HCT116 (cell line): ENCODE data around the gene WDR27. TPM values are rescaled to one million over a fixed set of nuclear protein-coding genes. Genes with fewer than 3 reads are reported as not detected.

ENCODE experiments used
- ATAC-seq: fragments of 200-7000 bp; cut with Tn5 transposase; 2 replicates; pipeline ENCODE4 v1.9.1; 2020; ENCODE audit warnings: mild to moderate bottlenecking, moderate library complexity
- BruUV-seq: library from RNA; stranded (reverse); fragments of 400-500 nt; replicated peaks from 2 replicates; lab custom pipeline; 2021; lab: Mats Ljungman, UMichigan
- CTCF ChIA-PET: fragments of 300-600 bp; sonication (Branson Sonifier 250); formaldehyde crosslinking; loops from one replicate; lab custom pipeline; 2021; ENCODE audit warnings: antibody characterized with exemption; lab: Charles Lee
- POLR2A ChIA-PET: fragments of 300-600, 350-600 bp; sonication (Branson Sonifier 250); formaldehyde crosslinking; loops from one replicate; lab custom pipeline; 2021; ENCODE audit warnings: antibody characterized with exemption; lab: Charles Lee
- RAD21 ChIA-PET, 2 experiments: fragments of 300-600 bp; sonication (Branson Sonifier 250); formaldehyde crosslinking; loops; one replicate each; lab custom pipeline; 2023; ENCODE audit warnings: low total read pairs in 2 of 2; ENCODE audit not compliant: uncharacterized antibody in 2 of 2, unreplicated experiment in 2 of 2, low non-redundant PET in 1 of 2; lab: Charles Lee
- DNase-seq: peaks from one replicate; pipeline ENCODE4 v3.0.0-alpha.2; 2010; ENCODE audit warnings: low read depth, low spot score
- H2AFZ ChIP-seq: fragments of 200-600 bp; shearing (Covaris generic), sonication (generic); 2 replicates; pipeline ENCODE4 v1.6.1; 2017; ENCODE audit warnings: low read depth, mixed run types, mixed read lengths, antibody characterized with exemption, low read length; ENCODE audit not compliant: poor library complexity, severe bottlenecking
- H3K27ac ChIP-seq: 2 replicates; pipeline ENCODE4 v1.5.1; 2012; ENCODE audit warnings: low read depth, low read length
- H3K27me3 ChIP-seq: fragments of 200-600 bp; sonication (generic); 2 replicates; pipeline ENCODE4 v1.6.1; 2016; ENCODE audit warnings: mixed run types, low read length, mixed read lengths; ENCODE audit not compliant: insufficient read depth
- H3K36me3 ChIP-seq, 2 experiments: fragments of 200-500 bp in 1 of 2; fragments of 200-600 bp in 1 of 2; sonication (Bioruptor generic) in 1 of 2; sonication (generic) in 1 of 2; 2 replicates each; pipeline versions ENCODE4 v1.5.1 to v1.6.1; 2014 to 2016; ENCODE audit warnings: low read length in 2 of 2, inconsistent platforms in 1 of 2, mixed read lengths in 1 of 2, mixed run types in 1 of 2; ENCODE audit not compliant: insufficient read depth in 2 of 2, control insufficient read depth in 1 of 2
- H3K4me1 ChIP-seq, 2 experiments: fragments of 200-600 bp in 1 of 2; sonication (generic) in 1 of 2; 2 replicates each; pipeline versions ENCODE4 v1.5.1 to v1.6.1; 2012 to 2017; ENCODE audit warnings: low read length in 2 of 2, inconsistent platforms in 1 of 2, mild to moderate bottlenecking in 1 of 2, mixed read lengths in 1 of 2, mixed run types in 1 of 2, moderate library complexity in 1 of 2; ENCODE audit not compliant: insufficient read depth in 2 of 2, control insufficient read depth in 1 of 2
- H3K4me2 ChIP-seq: fragments of 200-600 bp; sonication (generic); 2 replicates; pipeline ENCODE4 v1.6.1; 2017; ENCODE audit warnings: mixed run types, low read length, mixed read lengths
- H3K4me3 ChIP-seq, 2 experiments: fragments of 200-600 bp in 1 of 2; sonication (generic) in 1 of 2; replicated peaks in 1 of 2; 2 replicates each; pipeline ENCODE4 v1.5.1; 2011 to 2016; ENCODE audit warnings: low read length in 2 of 2, control low read depth in 1 of 2, low read depth in 1 of 2, mild to moderate bottlenecking in 1 of 2, mixed read lengths in 1 of 2, mixed run types in 1 of 2
- H3K79me2 ChIP-seq: fragments of 200-600 bp; sonication (generic); 2 replicates; pipeline ENCODE4 v1.6.1; 2017; ENCODE audit warnings: mild to moderate bottlenecking, mixed run types, low read length, moderate library complexity, mixed read lengths; ENCODE audit not compliant: insufficient read depth
- H3K9ac ChIP-seq: fragments of 200-600 bp; sonication (generic); 2 replicates; pipeline ENCODE4 v1.6.1; 2016; ENCODE audit warnings: low read length, mixed read lengths
- H3K9me2 ChIP-seq: fragments of 200-600 bp; sonication (generic), shearing (Covaris generic); 2 replicates; pipeline ENCODE4 v1.6.1; 2017; ENCODE audit warnings: mixed run types, mild to moderate bottlenecking, moderate library complexity; ENCODE audit not compliant: insufficient read depth
- H3K9me3 ChIP-seq, 2 experiments: fragments of 200-500 bp in 1 of 2; fragments of 200-600 bp in 1 of 2; sonication (Bioruptor generic) in 1 of 2; sonication (generic) in 1 of 2; 2 replicates each; pipeline ENCODE4 v1.6.1; 2014 to 2017; ENCODE audit warnings: low read length in 2 of 2, mixed read lengths in 2 of 2, inconsistent platforms in 1 of 2, low read depth in 1 of 2, mild to moderate bottlenecking in 1 of 2, mixed run types in 1 of 2, moderate library complexity in 1 of 2; ENCODE audit not compliant: control insufficient read depth in 1 of 2, insufficient read depth in 1 of 2
- H4K20me1 ChIP-seq: fragments of 200-600 bp; sonication (generic), shearing (Covaris generic); 2 replicates; pipeline ENCODE4 v1.6.1; 2017; ENCODE audit warnings: mixed run types, mild to moderate bottlenecking, moderate library complexity; ENCODE audit not compliant: insufficient read depth
- CBX3 ChIP-seq: IDR thresholded peaks from 2 replicates; pipeline ENCODE4 v1.6.1; 2012; ENCODE audit warnings: low read depth
- CEBPB ChIP-seq: IDR thresholded peaks from 2 replicates; pipeline ENCODE4 v1.6.1; 2012; ENCODE audit warnings: low read depth
- EGR1 ChIP-seq: IDR thresholded peaks from 2 replicates; pipeline ENCODE4 v1.6.1; 2012; ENCODE audit warnings: low read depth
- EZH2 ChIP-seq: fragments of 200-600 bp; sonication (generic); IDR thresholded peaks from 2 replicates; pipeline ENCODE4 v1.6.1; 2017; ENCODE audit warnings: antibody characterized with exemption, mixed run types
- EZH2phosphoT487 ChIP-seq: fragments of 200-600 bp; IDR thresholded peaks from 2 replicates; pipeline ENCODE4 v1.6.1; 2018; ENCODE audit warnings: antibody characterized with exemption, borderline replicate concordance
- FOSL1 ChIP-seq: IDR thresholded peaks from 2 replicates; pipeline ENCODE4 v1.6.1; 2012; ENCODE audit warnings: low read depth
- JUND ChIP-seq: IDR thresholded peaks from 2 replicates; pipeline ENCODE4 v1.6.1; 2012
- POLR2A ChIP-seq: IDR thresholded peaks from 2 replicates; pipeline ENCODE4 v1.7.0; 2011; ENCODE audit warnings: borderline replicate concordance; ENCODE audit not compliant: insufficient read depth, insufficient read length; ENCODE audit errors: extremely low read depth
- POLR2AphosphoS5 ChIP-seq: IDR thresholded peaks from 2 replicates; pipeline ENCODE4 v1.6.1; 2011; ENCODE audit warnings: mild to moderate bottlenecking, low read depth, low read length, moderate library complexity
- SP1 ChIP-seq: IDR thresholded peaks from 2 replicates; pipeline ENCODE4 v1.6.1; 2012; ENCODE audit warnings: low read depth
- SRF ChIP-seq: IDR thresholded peaks from 2 replicates; pipeline ENCODE4 v1.6.1; 2012; ENCODE audit warnings: low read depth
- TCF7L2 ChIP-seq: IDR thresholded peaks from 2 replicates; pipeline ENCODE4 v1.7.0; 2011; ENCODE audit warnings: borderline replicate concordance, inconsistent platforms; ENCODE audit not compliant: insufficient read depth, insufficient read length; ENCODE audit errors: extremely low read depth
- YY1 ChIP-seq: IDR thresholded peaks from 2 replicates; pipeline ENCODE4 v1.6.1; 2011; ENCODE audit warnings: low read length, low read depth, moderate library complexity, mild to moderate bottlenecking; ENCODE audit not compliant: insufficient replicate concordance; ENCODE audit errors: extremely low read depth
- ZFX ChIP-seq: fragments of 450-650 bp; IDR thresholded peaks from 2 replicates; pipeline ENCODE4 v1.6.1; 2017
- ZNF274 ChIP-seq: fragments of 200-500 bp; sonication (Bioruptor generic); IDR thresholded peaks from 2 replicates; pipeline ENCODE4 v1.6.1; 2014; ENCODE audit warnings: mild to moderate bottlenecking, low read depth, low read length, inconsistent platforms
- intact Hi-C: fragments of 100-400 bp; cut with micrococcal nuclease; formaldehyde crosslinking; loops from 2 replicates; pipeline ENCODE4 v1.10.0; 2022
- total RNA-seq: library from RNA; stranded (reverse); gene quantifications from one replicate; pipeline ENCODE4 v1.2.1, GENCODE V29; 2021; ENCODE audit not compliant: unreplicated experiment
- TF ChIP-seq, protein P1 (sequence below): IDR thresholded peaks from 2 replicates; pipeline ENCODE4 v1.6.1; 2012
- TF ChIP-seq, protein P2 (sequence below), 3 experiments: fragments of 200-600 bp in 1 of 3; sonication (generic) in 1 of 3; IDR thresholded peaks in 2 of 3; conservative IDR thresholded peaks in 1 of 3; 2 replicates each; pipeline ENCODE4 v1.5.1; 2012 to 2017; ENCODE audit warnings: low read depth in 2 of 3, low read length in 2 of 3, antibody characterized with exemption in 1 of 3, borderline replicate concordance in 1 of 3, control low read depth in 1 of 3, mild to moderate bottlenecking in 1 of 3, mixed read lengths in 1 of 3, mixed run types in 1 of 3, moderate library complexity in 1 of 3; ENCODE audit not compliant: insufficient read depth in 1 of 3
- TF ChIP-seq, protein P3 (sequence below): IDR thresholded peaks from 2 replicates; pipeline ENCODE4 v1.6.1; 2011; ENCODE audit warnings: mild to moderate bottlenecking, low read length, moderate library complexity; ENCODE audit not compliant: insufficient replicate concordance; ENCODE audit errors: extremely low read depth
- TF ChIP-seq, protein P4 (sequence below): IDR thresholded peaks from 2 replicates; pipeline ENCODE4 v1.6.1; 2012; ENCODE audit warnings: low read depth
- TF ChIP-seq, protein P5 (sequence below): IDR thresholded peaks from 2 replicates; pipeline ENCODE4 v1.6.1; 2012

WDR27 gene
- total RNA-seq, 1 experiment from 2014 or later, result 60.6 TPM

DNA sequence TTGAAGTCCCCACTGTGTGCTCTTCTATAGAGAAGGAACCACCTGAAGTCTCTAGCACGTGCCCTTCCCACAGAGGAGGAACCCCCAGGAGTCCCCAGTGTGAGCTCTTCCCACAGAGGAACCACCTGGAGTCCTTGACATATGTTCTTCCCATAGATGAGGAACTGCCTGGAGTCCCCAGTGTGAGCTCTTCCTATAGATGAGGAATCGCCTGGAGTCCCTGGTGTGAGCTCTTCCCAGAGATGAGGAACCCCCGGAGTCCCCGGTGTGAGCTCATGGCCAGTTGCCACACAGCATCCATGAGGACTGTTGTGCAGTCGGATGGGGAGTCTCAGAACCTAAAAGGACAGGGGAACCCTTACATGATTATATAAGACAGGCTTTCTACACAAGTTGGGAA, 290.1 kb downstream of the WDR27 start:
- Histone ChIP-seq H3K27me3 (no peaks in the 10 kb centered on the region), H3K4me2 (no peak overlapping the region), H3K9me2 (no peaks in the 10 kb centered on the region), H2AFZ (no peak overlapping the region), H3K79me2 (no peaks in the 10 kb centered on the region), H3K27ac (no peak overlapping the region), H3K36me3 (no peaks in the 10 kb centered on the region), H3K9me3 (peaks cover 5 to 7% of the 10 kb centered on the region in 2 experiments; a peak in 3 of 4 replicates), H4K20me1 (no peaks in the 10 kb centered on the region), H3K4me1 (no peaks in the 10 kb centered on the region), H3K4me3 (no peak overlapping the region), H3K9ac (no peak overlapping the region)
- DNase-seq (no peak), ATAC-seq (no peak)
- CTCF ChIA-PET, result no interaction called here
- POLR2A ChIA-PET, result no interaction called here
- no TSS peak for BruUV-seq
- RAD21 ChIA-PET, result no interaction called here
- intact Hi-C loops, result no loop called here
- TF ChIP-seq, protein P1, sequence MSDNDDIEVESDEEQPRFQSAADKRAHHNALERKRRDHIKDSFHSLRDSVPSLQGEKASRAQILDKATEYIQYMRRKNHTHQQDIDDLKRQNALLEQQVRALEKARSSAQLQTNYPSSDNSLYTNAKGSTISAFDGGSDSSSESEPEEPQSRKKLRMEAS, result no peak
- TF ChIP-seq, protein P2, sequence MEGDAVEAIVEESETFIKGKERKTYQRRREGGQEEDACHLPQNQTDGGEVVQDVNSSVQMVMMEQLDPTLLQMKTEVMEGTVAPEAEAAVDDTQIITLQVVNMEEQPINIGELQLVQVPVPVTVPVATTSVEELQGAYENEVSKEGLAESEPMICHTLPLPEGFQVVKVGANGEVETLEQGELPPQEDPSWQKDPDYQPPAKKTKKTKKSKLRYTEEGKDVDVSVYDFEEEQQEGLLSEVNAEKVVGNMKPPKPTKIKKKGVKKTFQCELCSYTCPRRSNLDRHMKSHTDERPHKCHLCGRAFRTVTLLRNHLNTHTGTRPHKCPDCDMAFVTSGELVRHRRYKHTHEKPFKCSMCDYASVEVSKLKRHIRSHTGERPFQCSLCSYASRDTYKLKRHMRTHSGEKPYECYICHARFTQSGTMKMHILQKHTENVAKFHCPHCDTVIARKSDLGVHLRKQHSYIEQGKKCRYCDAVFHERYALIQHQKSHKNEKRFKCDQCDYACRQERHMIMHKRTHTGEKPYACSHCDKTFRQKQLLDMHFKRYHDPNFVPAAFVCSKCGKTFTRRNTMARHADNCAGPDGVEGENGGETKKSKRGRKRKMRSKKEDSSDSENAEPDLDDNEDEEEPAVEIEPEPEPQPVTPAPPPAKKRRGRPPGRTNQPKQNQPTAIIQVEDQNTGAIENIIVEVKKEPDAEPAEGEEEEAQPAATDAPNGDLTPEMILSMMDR (IDR thresholded peaks at IDR 0.05 in 2 of 3, conservative IDR thresholded peaks at IDR 0.05 in 1 of 3; ENCODE audit: borderline replicate concordance in 1 of 3, insufficient read depth in 1 of 3, low read depth in 2 of 3, low read length in 2 of 3), result no peak
- no peak for TF ChIP-seq JUND
- TF ChIP-seq, protein P3, sequence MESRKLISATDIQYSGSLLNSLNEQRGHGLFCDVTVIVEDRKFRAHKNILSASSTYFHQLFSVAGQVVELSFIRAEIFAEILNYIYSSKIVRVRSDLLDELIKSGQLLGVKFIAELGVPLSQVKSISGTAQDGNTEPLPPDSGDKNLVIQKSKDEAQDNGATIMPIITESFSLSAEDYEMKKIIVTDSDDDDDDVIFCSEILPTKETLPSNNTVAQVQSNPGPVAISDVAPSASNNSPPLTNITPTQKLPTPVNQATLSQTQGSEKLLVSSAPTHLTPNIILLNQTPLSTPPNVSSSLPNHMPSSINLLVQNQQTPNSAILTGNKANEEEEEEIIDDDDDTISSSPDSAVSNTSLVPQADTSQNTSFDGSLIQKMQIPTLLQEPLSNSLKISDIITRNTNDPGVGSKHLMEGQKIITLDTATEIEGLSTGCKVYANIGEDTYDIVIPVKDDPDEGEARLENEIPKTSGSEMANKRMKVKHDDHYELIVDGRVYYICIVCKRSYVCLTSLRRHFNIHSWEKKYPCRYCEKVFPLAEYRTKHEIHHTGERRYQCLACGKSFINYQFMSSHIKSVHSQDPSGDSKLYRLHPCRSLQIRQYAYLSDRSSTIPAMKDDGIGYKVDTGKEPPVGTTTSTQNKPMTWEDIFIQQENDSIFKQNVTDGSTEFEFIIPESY, result no peak
- TF ChIP-seq EZH2phosphoT487, result no peak
- TF ChIP-seq, protein P4, sequence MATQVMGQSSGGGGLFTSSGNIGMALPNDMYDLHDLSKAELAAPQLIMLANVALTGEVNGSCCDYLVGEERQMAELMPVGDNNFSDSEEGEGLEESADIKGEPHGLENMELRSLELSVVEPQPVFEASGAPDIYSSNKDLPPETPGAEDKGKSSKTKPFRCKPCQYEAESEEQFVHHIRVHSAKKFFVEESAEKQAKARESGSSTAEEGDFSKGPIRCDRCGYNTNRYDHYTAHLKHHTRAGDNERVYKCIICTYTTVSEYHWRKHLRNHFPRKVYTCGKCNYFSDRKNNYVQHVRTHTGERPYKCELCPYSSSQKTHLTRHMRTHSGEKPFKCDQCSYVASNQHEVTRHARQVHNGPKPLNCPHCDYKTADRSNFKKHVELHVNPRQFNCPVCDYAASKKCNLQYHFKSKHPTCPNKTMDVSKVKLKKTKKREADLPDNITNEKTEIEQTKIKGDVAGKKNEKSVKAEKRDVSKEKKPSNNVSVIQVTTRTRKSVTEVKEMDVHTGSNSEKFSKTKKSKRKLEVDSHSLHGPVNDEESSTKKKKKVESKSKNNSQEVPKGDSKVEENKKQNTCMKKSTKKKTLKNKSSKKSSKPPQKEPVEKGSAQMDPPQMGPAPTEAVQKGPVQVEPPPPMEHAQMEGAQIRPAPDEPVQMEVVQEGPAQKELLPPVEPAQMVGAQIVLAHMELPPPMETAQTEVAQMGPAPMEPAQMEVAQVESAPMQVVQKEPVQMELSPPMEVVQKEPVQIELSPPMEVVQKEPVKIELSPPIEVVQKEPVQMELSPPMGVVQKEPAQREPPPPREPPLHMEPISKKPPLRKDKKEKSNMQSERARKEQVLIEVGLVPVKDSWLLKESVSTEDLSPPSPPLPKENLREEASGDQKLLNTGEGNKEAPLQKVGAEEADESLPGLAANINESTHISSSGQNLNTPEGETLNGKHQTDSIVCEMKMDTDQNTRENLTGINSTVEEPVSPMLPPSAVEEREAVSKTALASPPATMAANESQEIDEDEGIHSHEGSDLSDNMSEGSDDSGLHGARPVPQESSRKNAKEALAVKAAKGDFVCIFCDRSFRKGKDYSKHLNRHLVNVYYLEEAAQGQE, result no peak
- TF ChIP-seq SRF, result no peak
- no peak for TF ChIP-seq ZNF274
- TF ChIP-seq TCF7L2, result no peak
- no peak for TF ChIP-seq SP1
- TF ChIP-seq CEBPB, result no peak
- TF ChIP-seq EGR1, result no peak
- TF ChIP-seq EZH2, result no peak
- no peak for TF ChIP-seq CBX3
- TF ChIP-seq, protein P5, sequence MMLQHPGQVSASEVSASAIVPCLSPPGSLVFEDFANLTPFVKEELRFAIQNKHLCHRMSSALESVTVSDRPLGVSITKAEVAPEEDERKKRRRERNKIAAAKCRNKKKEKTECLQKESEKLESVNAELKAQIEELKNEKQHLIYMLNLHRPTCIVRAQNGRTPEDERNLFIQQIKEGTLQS, result no peak
- no peak for TF ChIP-seq FOSL1
- no peak for TF ChIP-seq YY1
- TF ChIP-seq POLR2AphosphoS5, result no peak
- no peak for TF ChIP-seq ZFX
- TF ChIP-seq POLR2A, result no peak
